Activated T-helper 1 cell treated with anti-CD3 and anti-CD28 coated beads, Interleukin-12 subunit alpha, Interleukin-12 subunit beta, Interleukin-2, Interleukin-4 antibody, amounts not matched to agents 30 ng/mL and 10 ng/mL and 1 ng/mL, durations not matched to agents 14 hours and 24 hours and 36 hours (primary cell): ENCODE results near the gene CEP63. TPM values are rescaled to one million over a fixed set of nuclear protein-coding genes. Genes with fewer than 3 reads are reported as not detected.

Experiments
- DNase-seq: peaks from one replicate; pipeline ENCODE4 v3.0.0; 2021; ENCODE audit warnings: low spot score
- H3K27ac Mint-ChIP-seq: one replicate; pipeline ENCODE4 v1.8.0; 2021; ENCODE audit warnings: mild to moderate bottlenecking, mixed read lengths
- H3K27me3 Mint-ChIP-seq: one replicate; pipeline ENCODE4 v1.8.0; 2022; ENCODE audit warnings: mild to moderate bottlenecking, moderate library complexity, mixed read lengths; ENCODE audit not compliant: insufficient read depth
- H3K36me3 Mint-ChIP-seq: one replicate; pipeline ENCODE4 v1.8.0; 2021; ENCODE audit warnings: low read depth, mixed read lengths
- H3K4me1 Mint-ChIP-seq: one replicate; pipeline ENCODE4 v1.8.0; 2021; ENCODE audit warnings: low read depth, mixed read lengths
- H3K4me3 Mint-ChIP-seq: one replicate; pipeline ENCODE4 v1.8.0; 2021; ENCODE audit warnings: mild to moderate bottlenecking, moderate library complexity, mixed read lengths
- H3K9me3 Mint-ChIP-seq: one replicate; pipeline ENCODE4 v1.8.0; 2021; ENCODE audit warnings: mixed read lengths
- intact Hi-C: fragments of 100-400 bp; cut with micrococcal nuclease; formaldehyde crosslinking; loops from one replicate; pipeline ENCODE4 v1.15.1; 2024
- total RNA-seq: library from RNA; stranded (reverse); gene quantifications from 2 replicates; pipeline ENCODE4 v1.2.3, GENCODE V29; 2022

CEP63 gene
- total RNA-seq, 1 donor from 2014 or later = 20.0 TPM

GRCh38 chr3:134458406-134458945 lies 27.4 kb upstream of the CEP63 start:
- H3K36me3 Mint-ChIP-seq = no peaks in the 10 kb centered on the region
- H3K9me3 Mint-ChIP-seq = no peaks in the 10 kb centered on the region
- DNase-seq = no peak
- no peaks in the 10 kb centered on the region for H3K4me1 Mint-ChIP-seq
- intact Hi-C loops = no loop called here
- H3K4me3 Mint-ChIP-seq = no peak overlapping the region
- no peak overlapping the region for H3K27ac Mint-ChIP-seq
- H3K27me3 Mint-ChIP-seq = peaks cover 17% of the 10 kb centered on the region

GRCh38 chr3:134459562-134459961 lies 26.3 kb upstream of the CEP63 start:
- intact Hi-C loops = no loop called here
- Mint-ChIP-seq H3K4me3 (no peak overlapping the region), H3K36me3 (no peaks in the 10 kb centered on the region), H3K4me1 (no peaks in the 10 kb centered on the region), H3K9me3 (no peaks in the 10 kb centered on the region), H3K27ac (no peak overlapping the region), H3K27me3 (peaks cover 14% of the 10 kb centered on the region)
- DNase-seq = no peak

GRCh38 chr3:134460965-134461364 lies 24.9 kb upstream of the CEP63 start:
- Mint-ChIP-seq H3K36me3 (no peaks in the 10 kb centered on the region), H3K27ac (no peak overlapping the region), H3K4me3 (no peak overlapping the region), H3K4me1 (no peaks in the 10 kb centered on the region), H3K27me3 (peaks cover 14% of the 10 kb centered on the region), H3K9me3 (no peaks in the 10 kb centered on the region)
- intact Hi-C loops = no loop called here
- DNase-seq = no peak

- Mint-ChIP-seq H3K4me1 (no peaks in the 10 kb centered on the region), H3K4me3 (no peak overlapping the region), H3K9me3 (no peaks in the 10 kb centered on the region), H3K27me3 (peaks cover 9% of the 10 kb centered on the region), H3K36me3 (no peaks in the 10 kb centered on the region), H3K27ac (no peak overlapping the region)
- DNase-seq = no peak
- intact Hi-C loops = no loop called here
Measured at GRCh38 chr3:134462331-134462941, 23.4 kb upstream of the CEP63 start.

GRCh38 chr3:134463676-134464063 lies 22.2 kb upstream of the CEP63 start:
- H3K36me3 Mint-ChIP-seq = no peaks in the 10 kb centered on the region
- DNase-seq = no peak
- no peak overlapping the region for H3K27ac Mint-ChIP-seq
- intact Hi-C loops = no loop called here
- no peaks in the 10 kb centered on the region for H3K9me3 Mint-ChIP-seq
- peaks cover 8% of the 10 kb centered on the region for H3K27me3 Mint-ChIP-seq
- H3K4me1 Mint-ChIP-seq = no peaks in the 10 kb centered on the region
- no peak overlapping the region for H3K4me3 Mint-ChIP-seq

- H3K4me3 Mint-ChIP-seq = no peak overlapping the region
- intact Hi-C loops = no loop called here
- no peaks in the 10 kb centered on the region for H3K4me1 Mint-ChIP-seq
- no peak overlapping the region for H3K27ac Mint-ChIP-seq
- no peaks in the 10 kb centered on the region for H3K9me3 Mint-ChIP-seq
- no peak for DNase-seq
- peaks cover 12% of the 10 kb centered on the region for H3K27me3 Mint-ChIP-seq
- H3K36me3 Mint-ChIP-seq = no peaks in the 10 kb centered on the region
Measured at GRCh38 chr3:134464064-134464688, 21.7 kb upstream of the CEP63 start.

GRCh38 chr3:134464689-134465365 lies 21.0 kb upstream of the CEP63 start:
- H3K27ac Mint-ChIP-seq = no peak overlapping the region
- no peaks in the 10 kb centered on the region for H3K36me3 Mint-ChIP-seq
- H3K27me3 Mint-ChIP-seq = peaks cover 12% of the 10 kb centered on the region
- intact Hi-C loops = no loop called here
- H3K9me3 Mint-ChIP-seq = no peaks in the 10 kb centered on the region
- DNase-seq = no peak
- no peaks in the 10 kb centered on the region for H3K4me1 Mint-ChIP-seq
- H3K4me3 Mint-ChIP-seq = no peak overlapping the region

- Mint-ChIP-seq H3K36me3 (no peaks in the 10 kb centered on the region), H3K4me3 (no peak overlapping the region), H3K27me3 (peaks cover 10% of the 10 kb centered on the region), H3K4me1 (no peaks in the 10 kb centered on the region), H3K9me3 (no peaks in the 10 kb centered on the region), H3K27ac (no peak overlapping the region)
- DNase-seq = no peak
- intact Hi-C loops = no loop called here
Measured at GRCh38 chr3:134466331-134466730, 19.5 kb upstream of the CEP63 start.

- no peaks in the 10 kb centered on the region for H3K9me3 Mint-ChIP-seq
- no peaks in the 10 kb centered on the region for H3K4me1 Mint-ChIP-seq
- intact Hi-C loops = no loop called here
- H3K27me3 Mint-ChIP-seq = peaks cover 9% of the 10 kb centered on the region
- no peaks in the 10 kb centered on the region for H3K36me3 Mint-ChIP-seq
- H3K27ac Mint-ChIP-seq = no peak overlapping the region
- no peak overlapping the region for H3K4me3 Mint-ChIP-seq
- no peak for DNase-seq
Measured at GRCh38 chr3:134468519-134468918, 17.3 kb upstream of the CEP63 start.

- intact Hi-C loops = loop anchor here (10.0 kb wide), 1 partner anchor 537 kb away; no protein-coding TSS in a partner anchor
- DNase-seq = no peak
- Mint-ChIP-seq H3K4me1 (no peaks in the 10 kb centered on the region), H3K4me3 (no peak overlapping the region), H3K27ac (no peak overlapping the region), H3K27me3 (peaks cover 9% of the 10 kb centered on the region), H3K9me3 (no peaks in the 10 kb centered on the region), H3K36me3 (peaks cover under 1% of the 10 kb centered on the region)
Measured at GRCh38 chr3:134471521-134472193, 14.2 kb upstream of the CEP63 start.

- Mint-ChIP-seq H3K27ac (no peak overlapping the region), H3K27me3 (peaks cover 5% of the 10 kb centered on the region), H3K4me3 (no peak overlapping the region), H3K9me3 (no peaks in the 10 kb centered on the region), H3K4me1 (no peaks in the 10 kb centered on the region), H3K36me3 (peaks cover 9% of the 10 kb centered on the region)
- intact Hi-C loops = loop anchor here (10.0 kb wide), 1 partner anchor 538 kb away; no protein-coding TSS in a partner anchor
- DNase-seq = no peak
Measured at GRCh38 chr3:134472831-134473230, 13.0 kb upstream of the CEP63 start.

GRCh38 chr3:134473868-134474546 lies 11.8 kb upstream of the CEP63 start:
- Mint-ChIP-seq H3K9me3 (no peaks in the 10 kb centered on the region), H3K36me3 (peaks cover 12% of the 10 kb centered on the region), H3K4me3 (no peak overlapping the region), H3K27ac (no peak overlapping the region), H3K4me1 (no peaks in the 10 kb centered on the region), H3K27me3 (peaks cover 1% of the 10 kb centered on the region)
- peak; percentile 63 for DNase-seq
- intact Hi-C loops = loop anchor here (1.0 to 10.0 kb wide), 6 partner anchors 17 to 539 kb away; no protein-coding TSS in a partner anchor
